GM21447 (cell line): ENCODE results near the gene TCAIM.
"Not testable (repeated sequence)": the region's sequence is repeated elsewhere in the genome, so short reads cannot be mapped to it uniquely, and the experiment has no call there.

ENCODE experiments used
- ATAC-seq: cut with Tn5 transposase; IDR thresholded peaks from one replicate; pipeline ENCODE4 v1.9.1; 2021; ENCODE audit not compliant: unreplicated experiment

TCAIM gene

DNA sequence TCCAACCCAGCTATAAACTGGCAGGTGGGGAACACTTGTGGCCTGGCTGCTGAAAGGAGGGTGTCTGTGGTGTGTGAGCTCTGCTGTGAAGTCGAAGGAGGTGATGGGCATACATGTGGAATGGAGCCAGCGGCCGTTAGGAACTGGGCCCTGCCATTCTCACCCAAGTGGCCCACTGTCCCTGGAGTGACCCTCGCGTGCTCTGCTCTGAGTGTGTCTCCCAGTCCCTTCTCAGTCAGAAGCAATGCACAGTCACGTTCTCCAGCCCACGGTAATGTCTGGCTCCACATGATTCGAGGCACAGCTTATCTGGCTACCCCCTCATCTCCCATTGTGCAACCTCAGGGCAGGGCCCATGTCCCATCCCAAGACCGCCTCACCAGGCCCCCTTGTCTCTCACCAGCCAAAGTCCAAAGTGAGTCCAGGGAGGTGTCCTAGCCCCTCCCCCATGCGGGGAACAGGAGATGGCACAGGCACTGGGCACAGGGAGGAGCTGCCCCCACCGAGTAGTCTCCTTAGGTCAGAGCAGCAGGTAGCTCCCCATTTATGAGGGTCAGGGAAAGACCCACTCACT, 76.0 kb downstream of the TCAIM start:
- ATAC-seq: no peak

GRCh38 chr3:44415421-44415820, 76.9 kb downstream of the TCAIM start:
- ATAC-seq: no peak

DNA sequence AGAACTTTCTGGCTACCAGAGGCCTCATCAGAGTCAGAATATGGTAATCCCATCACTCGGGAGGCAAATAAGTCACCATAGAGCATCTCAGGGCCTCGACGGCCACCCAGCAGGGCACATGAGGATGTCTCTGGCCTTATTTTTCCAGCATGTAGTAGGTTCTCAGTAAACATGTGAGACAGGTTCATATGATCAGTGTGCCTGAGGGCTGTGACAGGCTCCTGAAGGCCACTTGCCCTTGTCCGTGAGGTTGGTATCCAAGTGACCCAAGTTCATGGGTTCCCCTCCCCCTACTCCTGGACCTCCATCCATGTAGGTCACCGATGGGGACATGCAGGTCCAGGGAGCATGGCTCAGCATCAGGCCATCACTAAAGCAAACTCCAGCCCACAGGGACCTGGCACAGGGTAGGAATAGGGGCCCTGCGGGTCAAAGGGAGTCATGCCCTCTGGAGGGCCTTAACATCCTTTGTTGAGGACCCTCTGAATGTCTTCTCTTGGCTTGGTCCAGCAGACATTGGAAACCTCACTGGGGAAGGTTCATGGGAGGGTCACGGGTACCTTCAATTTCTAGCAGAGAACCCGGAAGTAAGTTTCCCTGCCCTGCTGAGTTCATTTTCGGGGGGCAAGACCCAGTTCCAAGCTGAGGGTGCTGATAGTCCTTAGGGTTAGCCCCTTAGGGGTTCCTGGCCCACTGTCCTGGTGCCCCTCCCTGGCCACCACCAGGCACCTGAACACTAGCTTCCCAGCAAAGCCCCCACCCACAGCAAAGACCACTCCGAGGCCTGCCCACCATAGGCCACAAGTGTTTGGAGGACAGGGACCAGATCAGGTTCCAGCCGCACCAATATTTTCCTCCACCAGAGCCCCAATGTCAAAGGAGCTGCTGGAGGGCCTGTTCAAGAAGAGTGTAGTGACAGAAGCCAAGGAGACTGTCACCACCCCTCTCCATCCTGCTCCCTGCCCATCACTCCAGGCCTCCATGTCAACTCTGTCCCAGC, 77.8 kb downstream of the TCAIM start:
- ATAC-seq: no peak

DNA sequence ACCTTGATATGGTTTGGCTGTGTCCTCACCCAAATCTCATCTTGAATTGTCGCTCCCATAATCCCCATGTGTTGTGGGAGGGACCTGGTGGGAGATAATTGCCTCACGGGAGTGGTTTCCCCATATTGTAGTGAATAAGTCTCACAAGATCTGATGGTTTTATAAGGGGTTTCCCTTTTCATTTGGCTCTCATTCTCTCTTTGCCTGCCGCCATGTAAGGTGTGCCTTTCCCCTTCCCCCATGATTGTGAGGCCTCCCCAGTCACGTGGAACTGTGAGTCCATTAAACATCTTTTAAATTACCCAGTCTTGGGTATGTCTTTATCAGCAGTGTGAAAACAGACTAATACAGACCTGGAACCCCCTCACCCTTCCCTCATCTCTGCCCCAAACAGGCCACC, 79.6 kb downstream of the TCAIM start:
- not testable (repeated sequence) for ATAC-seq

DNA sequence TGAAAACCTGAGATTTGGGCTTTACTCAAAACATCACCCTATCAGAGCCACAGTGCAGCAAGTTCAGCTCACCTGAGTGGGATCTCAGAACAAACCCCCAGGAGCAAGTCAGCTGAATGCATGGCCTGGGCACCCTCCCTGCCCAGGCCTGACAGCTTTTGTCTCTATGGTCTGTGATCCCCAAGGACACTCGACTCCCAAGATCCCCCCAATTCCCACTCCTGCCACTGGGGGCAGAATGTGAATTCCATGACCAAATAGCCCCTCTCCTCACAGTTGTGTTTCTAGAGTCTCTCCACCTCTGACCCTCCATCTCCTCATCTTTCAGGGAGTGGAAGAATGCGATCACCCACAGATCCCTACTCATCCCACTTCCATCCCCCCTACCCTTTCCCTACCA, 80.0 kb downstream of the TCAIM start:
- no peak for ATAC-seq

DNA sequence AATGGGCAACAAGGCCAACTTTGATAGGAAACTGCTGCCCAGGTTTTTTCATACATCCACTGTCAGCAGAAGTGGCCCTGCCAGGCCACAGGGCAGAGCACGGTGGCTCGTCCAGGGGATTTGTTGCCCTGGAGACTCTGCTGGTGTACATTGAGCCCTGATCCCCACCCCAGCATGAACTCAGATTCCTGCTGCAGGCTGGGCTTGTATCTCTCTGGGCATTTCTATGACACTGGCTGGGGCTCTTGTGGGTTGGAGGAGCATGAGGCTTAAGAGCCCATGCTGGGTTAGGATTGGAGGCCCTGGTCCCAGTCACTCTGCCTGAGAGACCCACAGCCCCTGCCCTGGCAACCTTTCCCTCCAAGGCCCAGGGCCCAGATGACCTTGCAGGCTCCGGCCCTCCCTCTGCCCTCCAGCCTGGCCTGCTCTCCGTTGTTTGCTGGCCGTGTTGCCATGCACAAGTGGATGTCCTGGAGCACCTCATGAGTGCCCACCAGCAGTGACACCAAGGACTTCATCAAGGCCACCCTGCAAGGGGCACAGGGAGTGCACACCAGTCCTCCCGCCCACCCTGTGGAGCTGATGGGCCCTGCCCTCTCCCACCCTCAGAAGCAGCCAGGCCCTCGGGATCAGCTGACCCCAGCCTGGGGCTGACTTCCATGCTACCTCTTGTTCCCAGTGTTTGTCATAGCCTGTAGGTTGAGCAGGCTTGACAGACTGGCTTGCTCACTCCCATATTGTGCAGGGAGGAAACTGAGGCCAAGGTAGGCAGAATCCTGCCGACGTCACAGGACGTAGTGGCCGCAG, 80.8 kb downstream of the TCAIM start:
- no peak for ATAC-seq

GRCh38 chr3:44419923-44420650, 81.5 kb downstream of the TCAIM start:
- ATAC-seq: no peak

DNA sequence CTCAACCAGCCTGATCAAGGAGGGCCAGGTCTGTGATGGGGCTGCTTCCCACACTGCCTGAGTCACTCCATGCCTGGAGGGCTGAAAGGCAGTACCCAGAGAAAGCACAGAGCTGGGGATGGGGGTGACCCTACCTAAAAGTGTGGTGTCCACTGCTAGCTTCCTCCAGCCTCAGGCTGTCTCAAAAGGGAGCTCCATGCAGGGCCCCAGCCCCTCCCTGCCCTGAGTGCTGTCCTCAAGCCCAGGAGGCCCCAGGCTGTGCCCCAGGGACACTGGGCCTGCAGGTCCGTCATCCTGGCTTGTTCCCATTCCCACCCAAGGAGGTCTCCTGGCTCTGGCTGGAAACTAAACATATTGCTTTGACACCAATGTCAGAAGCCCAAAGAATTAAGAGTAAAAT, 82.1 kb downstream of the TCAIM start:
- ATAC-seq: no peak

DNA sequence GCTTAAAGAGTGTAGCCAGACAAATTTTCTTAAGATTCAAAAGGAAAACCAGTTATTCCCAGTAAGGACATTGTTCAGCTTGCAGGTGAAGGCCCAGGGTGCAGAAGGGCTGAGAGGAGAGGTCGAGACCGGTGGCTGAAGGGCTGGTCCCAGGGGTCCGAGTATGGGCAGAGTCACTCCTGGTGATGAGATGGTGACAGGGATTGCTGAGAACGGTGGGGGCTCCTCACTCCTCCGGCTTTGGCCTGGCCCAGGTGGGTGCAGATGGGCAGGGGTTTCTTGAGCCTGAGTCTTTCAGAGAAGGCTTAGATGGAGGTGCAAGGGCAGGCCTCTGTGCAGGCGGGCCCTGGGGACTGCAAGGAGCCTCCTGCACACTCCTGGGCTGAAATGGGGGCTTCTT, 82.7 kb downstream of the TCAIM start:
- ATAC-seq: no peak

- ATAC-seq: no peak
Measured at GRCh38 chr3:44424758-44425157, 86.2 kb downstream of the TCAIM start.

- no peak for ATAC-seq
Measured at GRCh38 chr3:44427683-44428082, 89.1 kb downstream of the TCAIM start.

DNA sequence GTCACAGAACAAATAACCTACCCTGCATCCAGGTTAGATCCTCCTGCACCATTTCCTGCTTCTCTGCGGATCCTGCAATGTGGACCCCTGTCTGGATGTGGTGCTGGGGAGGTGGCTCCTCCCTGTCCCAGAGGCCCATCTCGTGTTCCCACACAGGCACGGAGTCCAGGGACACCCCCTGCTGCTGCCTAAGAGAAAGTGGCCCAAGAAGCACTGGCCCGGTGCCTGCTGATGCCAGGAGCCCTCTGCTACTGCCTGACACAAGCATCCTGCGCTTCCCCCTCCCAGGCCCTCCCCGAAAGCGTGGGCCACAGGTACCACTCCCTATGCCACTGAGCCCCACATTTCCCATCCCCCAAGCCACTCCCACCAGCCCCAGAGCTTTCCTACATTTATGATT, 90.3 kb downstream of the TCAIM start:
- no peak for ATAC-seq

DNA sequence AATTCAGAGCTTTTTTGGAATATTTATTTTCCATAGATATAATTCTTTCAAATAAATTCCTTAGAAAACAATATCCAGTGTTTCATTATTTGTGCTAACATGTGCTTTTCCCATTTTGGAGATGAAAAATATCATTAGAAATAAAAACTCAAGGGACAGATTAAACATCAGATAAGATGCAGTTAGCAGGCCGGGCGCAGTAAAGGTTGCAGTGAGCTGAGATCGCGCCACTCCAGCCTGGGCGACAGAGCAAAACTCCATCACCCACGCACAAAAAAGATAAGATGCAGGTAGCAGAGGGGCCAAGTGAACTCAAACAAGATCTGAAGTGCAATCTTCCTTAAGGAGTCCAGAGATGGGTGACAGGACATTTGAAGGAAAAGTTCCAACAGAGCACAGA, 90.9 kb downstream of the TCAIM start:
- no peak for ATAC-seq

- ATAC-seq: no peak
Measured at GRCh38 chr3:44430466-44430865, 91.9 kb downstream of the TCAIM start.

GRCh38 chr3:44434834-44435510, 96.4 kb downstream of the TCAIM start:
- no peak for ATAC-seq

- ATAC-seq: no peak
Measured at GRCh38 chr3:44436181-44436580, 97.6 kb downstream of the TCAIM start.

- ATAC-seq: no peak
Measured at GRCh38 chr3:44437800-44438199, 99.2 kb downstream of the TCAIM start.

DNA sequence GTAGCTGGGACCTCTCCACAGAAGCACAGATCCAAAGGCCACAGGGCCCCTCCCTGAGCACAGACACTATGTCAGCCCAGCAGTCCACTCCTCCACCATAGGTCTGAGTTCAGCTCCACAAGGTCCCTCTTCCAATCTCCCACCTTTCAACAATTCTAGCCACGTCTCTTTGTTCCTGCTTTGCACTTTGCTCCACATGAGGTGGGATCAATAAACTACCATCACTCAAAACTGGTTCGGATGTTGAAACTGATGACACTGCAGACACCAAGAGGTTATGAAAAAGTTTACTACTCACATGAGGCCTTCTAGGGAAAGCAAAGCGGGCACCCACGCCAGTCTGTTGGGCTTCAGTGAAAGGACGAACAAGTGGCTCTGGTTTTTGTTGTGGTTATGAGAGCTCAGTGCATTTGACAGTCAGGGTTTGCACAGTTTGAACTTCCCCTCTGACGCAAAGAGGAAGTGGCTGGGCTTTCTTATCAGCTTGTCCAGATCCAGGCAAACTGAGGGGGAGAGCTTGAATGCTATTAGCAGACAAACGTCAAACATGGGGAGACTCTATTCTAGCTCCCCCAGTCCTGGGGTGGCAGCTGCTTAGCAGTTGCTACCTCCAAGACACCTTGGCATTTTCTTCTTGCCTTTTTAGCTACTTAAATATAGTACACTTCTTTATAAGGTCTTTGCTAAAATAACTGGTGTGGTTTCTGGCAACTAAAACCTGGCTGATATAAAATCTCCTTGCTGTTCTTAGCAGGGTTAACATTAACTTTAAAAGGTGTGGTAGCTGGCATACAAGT, 101.1 kb downstream of the TCAIM start:
- ATAC-seq: peak; percentile 97

DNA sequence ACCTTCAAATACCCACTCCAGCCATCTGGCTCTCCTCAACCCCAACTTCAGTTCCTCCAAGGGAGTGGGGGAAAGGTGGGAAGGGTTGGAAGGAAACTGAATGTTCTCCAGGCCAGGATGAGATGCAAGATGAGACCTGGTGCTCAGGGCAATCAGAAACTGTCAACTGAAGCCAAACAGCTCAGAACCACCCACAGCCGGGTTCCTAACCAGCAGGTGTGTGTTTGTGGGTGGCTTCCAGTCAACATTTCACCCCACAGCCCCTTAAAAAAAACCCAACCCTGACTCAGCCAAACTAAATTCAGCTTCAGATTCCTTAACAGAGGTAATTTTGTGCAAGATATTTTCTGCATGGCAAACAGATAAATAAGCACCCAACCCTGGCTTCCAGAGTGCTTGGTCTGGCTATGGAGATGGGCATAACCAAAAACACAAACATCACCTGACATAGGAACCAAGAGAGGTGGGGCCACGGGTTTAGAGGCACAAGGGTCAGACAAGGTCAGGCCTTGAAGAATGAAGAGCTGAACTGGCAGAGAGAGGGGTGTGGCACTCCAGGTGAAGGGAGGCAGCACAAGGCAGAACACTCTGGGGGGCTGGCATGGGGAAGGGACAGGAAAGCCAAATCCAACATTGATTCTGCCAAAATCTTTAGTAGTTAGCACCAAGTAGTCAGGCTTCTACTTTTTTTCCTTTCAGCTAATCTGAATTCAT, 104.2 kb downstream of the TCAIM start:
- no peak for ATAC-seq
